HUES6 (cell line): ENCODE results near the gene TREX2.

Experiments
- H3K27ac ChIP-seq: 2 replicates; pipeline ENCODE4 v1.7.0; 2013; ENCODE audit warnings: low read depth, mild to moderate bottlenecking, low read length, inconsistent platforms
- H3K27me3 ChIP-seq: 2 replicates; pipeline ENCODE4 v1.6.1; 2013; ENCODE audit warnings: low read length; ENCODE audit not compliant: control insufficient read depth, insufficient read depth
- H3K36me3 ChIP-seq: 2 replicates; pipeline ENCODE4 v1.6.1; 2013; ENCODE audit warnings: low read length; ENCODE audit not compliant: control insufficient read depth, insufficient read depth
- H3K4me1 ChIP-seq: 2 replicates; pipeline ENCODE4 v1.6.1; 2013; ENCODE audit warnings: low read length; ENCODE audit not compliant: control insufficient read depth, insufficient read depth
- H3K4me3 ChIP-seq: 2 replicates; pipeline ENCODE4 v1.5.1; 2013; ENCODE audit warnings: low read depth, low read length
- H3K9ac ChIP-seq: one replicate; pipeline ENCODE4 v1.6.1; 2013; ENCODE audit warnings: mild to moderate bottlenecking, low read length
- H3K9me3 ChIP-seq: 2 replicates; pipeline ENCODE4 v1.6.1; 2013; ENCODE audit warnings: low read depth, low read length; ENCODE audit not compliant: control insufficient read depth, insufficient read depth

Gene TREX2

DNA sequence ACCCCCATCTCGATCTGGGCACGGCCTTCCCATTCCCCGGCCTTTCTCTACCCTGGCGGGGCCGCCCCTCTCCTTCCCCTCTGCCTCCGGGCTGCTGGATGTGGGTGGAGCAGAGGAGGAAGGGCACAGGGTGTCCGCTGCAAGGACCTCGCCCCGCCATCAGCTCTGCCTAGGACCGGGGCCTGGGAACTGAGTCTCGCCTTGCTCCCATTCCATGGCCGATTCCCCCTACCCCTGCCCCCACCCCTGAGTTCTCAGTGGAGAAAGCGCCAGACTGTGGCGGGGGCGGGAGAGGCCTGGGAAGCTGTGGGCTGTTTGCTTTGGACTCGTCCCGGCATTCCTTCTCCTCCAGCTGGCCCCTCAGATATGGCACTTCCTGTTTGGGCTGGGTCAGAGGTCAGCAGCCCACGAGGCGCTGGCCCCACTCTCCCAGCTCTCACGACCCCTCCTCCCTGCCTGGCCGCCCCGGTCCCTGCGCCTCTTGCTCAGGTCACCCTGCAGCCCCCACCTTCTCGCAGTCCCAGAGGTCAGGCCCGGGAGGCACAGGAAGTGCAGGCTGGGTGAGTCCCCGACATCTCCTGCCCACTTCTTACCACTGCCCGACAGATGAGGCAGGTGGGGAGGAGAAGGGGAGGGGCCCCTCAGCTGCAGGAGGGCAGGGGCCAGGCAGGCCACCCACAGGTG is 42.5 kb upstream of the TREX2 start:
- no peak overlapping the region for H3K9ac ChIP-seq
- peaks cover 28% of the 10 kb centered on the region; the same call in 1 of the 2 replicates for H3K9me3 ChIP-seq
- no peaks in the 10 kb centered on the region for H3K27me3 ChIP-seq
- no peak overlapping the region for H3K4me3 ChIP-seq
- no peaks in the 10 kb centered on the region for H3K36me3 ChIP-seq
- peaks cover 19% of the 10 kb centered on the region; the same call in 1 of the 2 replicates for H3K4me1 ChIP-seq
- H3K27ac ChIP-seq, result no peak overlapping the region; the same call in 1 of the 2 replicates

DNA sequence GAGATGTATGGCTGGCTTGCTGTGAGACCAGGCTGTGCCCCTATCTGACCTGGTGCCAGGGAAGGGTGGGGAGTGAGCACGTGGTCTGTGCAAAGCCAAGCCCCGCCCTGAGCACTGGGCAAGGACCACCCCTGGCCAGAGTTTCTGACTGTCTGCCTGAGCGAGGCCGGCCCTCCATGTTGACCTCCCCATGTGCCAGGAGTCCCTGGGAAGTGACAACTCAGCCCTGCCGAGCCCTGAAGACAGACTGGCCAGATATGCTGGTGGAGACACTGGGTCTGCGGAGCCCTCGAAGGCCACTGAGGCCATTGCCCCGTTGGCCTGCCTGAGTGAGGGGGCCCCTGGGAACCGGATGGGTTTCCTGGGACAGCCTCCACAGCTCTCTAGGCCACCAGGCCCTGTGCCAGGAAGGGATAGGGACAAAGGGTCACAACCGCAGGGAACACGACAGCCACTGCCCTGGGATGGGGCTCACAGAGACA is 41.8 kb upstream of the TREX2 start:
- H3K27me3 ChIP-seq, result no peaks in the 10 kb centered on the region
- H3K9me3 ChIP-seq, result peaks cover 32% of the 10 kb centered on the region; the same call in 1 of the 2 replicates
- H3K4me1 ChIP-seq, result peaks cover 19% of the 10 kb centered on the region; the same call in 1 of the 2 replicates
- peak overlapping the region; percentile 30 for H3K9ac ChIP-seq
- H3K36me3 ChIP-seq, result no peaks in the 10 kb centered on the region
- no peak overlapping the region for H3K27ac ChIP-seq
- no peak overlapping the region for H3K4me3 ChIP-seq

- Histone ChIP-seq H3K27ac (no peak overlapping the region), H3K4me3 (no peak overlapping the region), H3K9ac (no peak overlapping the region), H3K9me3 (peaks cover 39% of the 10 kb centered on the region; the same call in 1 of the 2 replicates), H3K27me3 (no peaks in the 10 kb centered on the region), H3K36me3 (no peaks in the 10 kb centered on the region), H3K4me1 (peaks cover 10% of the 10 kb centered on the region; the same call in 1 of the 2 replicates)
Observed at GRCh38 chrX:153486171-153486570, 40.3 kb upstream of the TREX2 start.

GRCh38 chrX:153485396-153486080 is 39.7 kb upstream of the TREX2 start:
- Histone ChIP-seq H3K27me3 (no peaks in the 10 kb centered on the region), H3K4me3 (no peak overlapping the region), H3K9ac (no peak overlapping the region), H3K9me3 (peaks cover 38% of the 10 kb centered on the region; the same call in 1 of the 2 replicates), H3K27ac (no peak overlapping the region), H3K36me3 (no peaks in the 10 kb centered on the region), H3K4me1 (peaks cover 6% of the 10 kb centered on the region; the same call in 1 of the 2 replicates)

DNA sequence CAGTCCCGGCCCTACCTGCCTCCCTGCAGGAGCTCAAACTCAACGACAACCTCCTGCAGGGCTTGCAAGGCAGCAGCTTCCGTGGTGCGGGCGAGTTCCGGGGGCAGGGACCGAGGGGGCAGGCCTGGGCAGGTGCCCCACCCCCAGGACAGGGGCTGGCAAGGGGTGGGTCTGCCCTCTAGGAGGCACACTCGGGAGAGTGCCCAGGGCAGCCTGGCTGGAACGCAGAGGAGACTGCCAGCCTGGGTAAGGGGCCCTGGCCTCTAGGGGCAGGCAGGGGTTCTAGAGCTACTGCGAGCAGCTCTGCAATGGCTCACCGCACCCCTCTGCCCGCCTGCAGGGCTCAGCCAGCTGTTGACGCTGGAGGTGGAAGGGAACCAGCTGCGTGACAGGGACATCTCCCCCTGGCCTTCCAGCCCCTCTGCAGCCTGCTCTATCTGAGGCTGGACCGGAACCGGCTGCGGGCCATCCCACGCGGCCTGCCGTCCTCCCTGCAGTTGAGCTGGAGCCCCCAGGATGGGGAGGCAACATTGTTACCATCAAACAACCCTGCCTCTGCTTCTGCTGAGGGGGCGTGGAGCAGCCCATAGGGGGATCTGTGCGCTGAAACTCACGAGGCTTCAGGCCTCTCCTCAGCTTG is 36.6 kb upstream of the TREX2 start:
- Histone ChIP-seq H3K9me3 (peaks cover 30% of the 10 kb centered on the region; the same call in 1 of the 2 replicates), H3K4me3 (no peak overlapping the region), H3K36me3 (no peaks in the 10 kb centered on the region), H3K4me1 (peaks cover 9% of the 10 kb centered on the region; the same call in 1 of the 2 replicates), H3K27me3 (no peaks in the 10 kb centered on the region), H3K27ac (no peak overlapping the region), H3K9ac (no peak overlapping the region)

DNA sequence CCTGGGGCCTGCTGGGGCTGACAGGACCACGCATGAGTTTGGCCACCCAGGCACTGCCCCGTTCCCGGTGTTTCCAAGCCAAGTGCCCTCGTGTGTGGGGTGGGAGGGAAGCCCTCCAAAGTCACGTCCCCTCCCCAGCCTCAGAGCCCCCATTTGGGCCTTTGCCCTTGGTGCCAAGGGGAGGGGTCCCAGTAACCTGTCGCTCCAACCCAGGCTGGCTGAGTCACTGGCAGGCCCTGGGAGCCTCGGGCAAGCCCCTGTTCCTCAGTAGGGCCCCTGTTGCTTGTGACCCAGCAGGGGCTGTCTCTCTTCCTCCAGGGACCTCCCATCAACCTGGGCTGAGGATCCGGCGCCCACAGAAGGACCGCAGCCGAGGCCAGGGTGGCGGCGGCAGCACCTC is 35.2 kb upstream of the TREX2 start:
- no peaks in the 10 kb centered on the region for H3K36me3 ChIP-seq
- no peak overlapping the region for H3K9ac ChIP-seq
- peaks cover 23% of the 10 kb centered on the region; the same call in 1 of the 2 replicates for H3K4me1 ChIP-seq
- H3K4me3 ChIP-seq, result no peak overlapping the region
- no peak overlapping the region for H3K27ac ChIP-seq
- H3K9me3 ChIP-seq, result peaks cover 26% of the 10 kb centered on the region; the same call in 1 of the 2 replicates
- peaks cover 5% of the 10 kb centered on the region for H3K27me3 ChIP-seq

- H3K9me3 ChIP-seq, result peaks cover 18% of the 10 kb centered on the region; the same call in 1 of the 2 replicates
- H3K4me3 ChIP-seq, result no peak overlapping the region
- H3K36me3 ChIP-seq, result no peaks in the 10 kb centered on the region
- H3K27ac ChIP-seq, result no peak overlapping the region
- no peak overlapping the region for H3K9ac ChIP-seq
- peaks cover 33% of the 10 kb centered on the region; the same call in 1 of the 2 replicates for H3K4me1 ChIP-seq
- peaks cover 23% of the 10 kb centered on the region for H3K27me3 ChIP-seq
Observed at GRCh38 chrX:153478746-153479145, 32.9 kb upstream of the TREX2 start.

DNA sequence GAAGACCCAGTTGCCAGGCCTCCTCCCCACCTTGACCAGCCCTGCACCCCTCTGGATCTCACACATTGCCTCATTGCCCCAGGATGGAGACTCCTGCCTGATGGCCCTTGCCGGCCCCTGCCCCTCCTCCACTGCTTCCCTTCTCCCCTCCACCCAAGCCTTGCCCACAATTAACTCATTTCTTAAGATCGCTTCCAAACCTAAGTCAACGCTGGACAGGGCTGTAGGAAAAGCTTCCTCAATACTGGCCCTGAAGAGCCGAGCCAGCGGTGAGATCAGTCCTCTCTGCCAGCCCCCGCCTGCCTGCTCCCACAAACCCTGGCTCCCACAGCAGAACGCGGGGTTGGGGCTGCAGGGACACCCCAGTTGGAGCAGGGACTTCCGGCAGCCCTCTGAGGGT is 32.0 kb upstream of the TREX2 start:
- Histone ChIP-seq H3K27me3 (peaks cover 27% of the 10 kb centered on the region), H3K27ac (no peak overlapping the region), H3K9me3 (peaks cover 24% of the 10 kb centered on the region; the same call in 1 of the 2 replicates), H3K9ac (no peak overlapping the region), H3K36me3 (no peaks in the 10 kb centered on the region), H3K4me1 (peaks cover 33% of the 10 kb centered on the region; the same call in 1 of the 2 replicates), H3K4me3 (no peak overlapping the region)

DNA sequence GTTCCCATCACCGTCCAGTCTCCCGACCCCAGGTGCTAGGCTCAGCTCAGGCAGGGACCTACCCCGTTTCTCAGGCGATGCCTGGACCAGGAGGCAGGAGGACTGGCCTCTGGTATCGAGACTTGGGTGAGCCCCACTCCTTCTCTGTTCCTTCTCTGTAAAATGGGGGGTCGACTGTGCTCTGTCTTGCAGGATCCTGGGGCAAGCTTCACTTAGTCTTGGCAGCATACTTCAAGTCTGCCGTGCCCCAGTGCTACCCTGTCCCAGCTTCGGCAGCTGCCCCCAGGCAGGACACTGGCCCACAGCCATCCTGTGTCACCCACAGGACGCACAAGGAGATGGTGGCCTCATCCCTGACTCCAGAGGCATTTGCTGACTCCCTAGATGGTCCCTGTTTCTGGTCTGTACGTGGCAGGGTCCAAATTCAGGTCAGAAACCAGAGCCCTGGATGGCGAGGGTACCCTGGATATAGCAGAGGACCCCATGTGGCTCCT is 31.6 kb upstream of the TREX2 start:
- no peak overlapping the region for H3K4me3 ChIP-seq
- H3K9ac ChIP-seq, result no peak overlapping the region
- peaks cover 20% of the 10 kb centered on the region; the same call in 1 of the 2 replicates for H3K9me3 ChIP-seq
- H3K36me3 ChIP-seq, result no peaks in the 10 kb centered on the region
- no peak overlapping the region for H3K27ac ChIP-seq
- H3K4me1 ChIP-seq, result peaks cover 33% of the 10 kb centered on the region; the same call in 1 of the 2 replicates
- peaks cover 27% of the 10 kb centered on the region for H3K27me3 ChIP-seq

DNA sequence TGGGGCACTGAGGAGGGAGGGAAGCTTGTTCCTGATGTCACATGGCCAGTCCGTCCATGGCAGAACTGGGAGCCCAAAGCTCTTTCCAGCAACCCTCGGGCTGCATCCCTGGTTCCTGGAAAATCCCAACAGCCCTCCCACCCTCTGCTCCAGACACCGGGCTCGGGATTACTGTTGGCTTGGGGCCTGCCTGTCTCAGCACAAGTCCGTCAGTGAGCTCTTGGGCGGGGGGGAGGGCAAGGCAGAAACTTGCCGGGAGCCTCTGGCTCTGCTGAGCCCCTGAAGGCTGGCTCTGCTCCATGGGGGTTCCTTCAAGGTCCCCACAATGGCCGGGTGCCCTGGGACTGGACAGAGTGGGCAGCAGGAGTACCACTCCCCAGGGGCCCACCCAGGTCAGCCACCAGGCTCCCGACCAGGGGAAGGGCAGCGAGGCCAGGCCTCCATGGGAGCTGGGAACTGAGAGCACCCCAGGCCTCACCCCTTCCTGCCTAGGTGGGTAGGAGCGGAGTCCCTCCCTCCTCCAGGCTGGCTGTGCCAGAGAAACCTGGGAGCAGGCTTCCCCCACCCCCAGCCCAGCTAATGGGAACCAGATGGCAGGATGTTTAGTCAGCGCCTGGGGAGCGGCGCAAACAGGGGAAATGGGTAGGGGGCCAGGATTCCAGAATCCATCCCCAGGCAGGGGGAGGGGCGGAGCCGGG is 31.0 kb upstream of the TREX2 start:
- peaks cover 27% of the 10 kb centered on the region for H3K27me3 ChIP-seq
- H3K9ac ChIP-seq, result peak overlapping the region; percentile 7
- H3K9me3 ChIP-seq, result peaks cover 20% of the 10 kb centered on the region; the same call in 1 of the 2 replicates
- H3K27ac ChIP-seq, result no peak overlapping the region; the same call in 1 of the 2 replicates
- H3K4me1 ChIP-seq, result peaks cover 33% of the 10 kb centered on the region; the same call in 1 of the 2 replicates
- H3K4me3 ChIP-seq, result no peak overlapping the region
- H3K36me3 ChIP-seq, result no peaks in the 10 kb centered on the region
